NCI-H1417 (cell line): ENCODE measurements around the gene SNTG2.
A peak's percentile ranks its signal among the peaks of the same experiment; 100 is the strongest.
"Not testable (repeated sequence)": the region's sequence is repeated elsewhere in the genome, so short reads cannot be mapped to it uniquely, and the experiment has no call there.

ENCODE experiments used
- DNase-seq, 3 experiments: peaks; one replicate each; lab custom pipeline; 2025; lab: John Stamatoyannopoulos, UW

The SNTG2 gene

DNA sequence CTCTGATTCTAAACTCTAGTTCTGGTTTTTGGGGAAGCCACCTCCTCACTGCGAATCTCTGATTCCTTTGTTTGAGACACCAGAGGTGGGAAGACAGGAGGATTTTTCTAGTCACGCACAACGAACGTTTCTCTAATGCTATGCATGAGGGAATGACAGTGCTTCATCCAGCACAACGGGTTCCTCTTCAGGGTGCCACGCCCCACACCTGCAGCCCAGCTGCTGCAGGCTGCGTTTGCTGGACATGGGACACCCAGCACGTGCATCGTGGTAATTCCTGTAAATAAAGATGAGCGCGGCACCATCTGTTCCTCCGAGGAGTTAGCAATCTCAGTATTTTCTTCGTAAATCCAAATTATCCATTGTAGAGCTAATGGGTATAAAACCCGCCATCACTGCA lies 425.1 kb downstream of the SNTG2 start:
- peak in 1 of 3 experiments; percentile 93 for DNase-seq

DNA sequence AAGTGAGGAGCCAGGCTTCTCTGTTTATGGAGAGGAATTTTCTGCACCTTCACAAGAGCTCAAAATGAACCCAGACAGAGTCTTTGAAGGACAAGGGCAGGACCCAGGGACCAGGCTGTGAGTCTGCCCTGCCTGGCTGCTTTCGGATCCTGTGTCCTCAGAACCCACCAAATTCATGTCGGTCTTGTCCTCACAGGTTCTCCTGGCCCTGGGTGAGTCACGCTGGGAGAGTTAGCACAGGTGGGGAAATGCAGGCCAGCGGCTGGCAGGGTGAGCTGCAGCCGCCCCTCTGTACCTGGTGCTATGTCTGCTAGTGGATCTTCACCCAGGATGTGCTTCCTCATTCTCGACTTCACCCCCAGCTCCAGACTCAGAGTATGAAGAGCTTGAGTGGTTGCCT lies 426.8 kb downstream of the SNTG2 start:
- DNase-seq = no peak

DNA sequence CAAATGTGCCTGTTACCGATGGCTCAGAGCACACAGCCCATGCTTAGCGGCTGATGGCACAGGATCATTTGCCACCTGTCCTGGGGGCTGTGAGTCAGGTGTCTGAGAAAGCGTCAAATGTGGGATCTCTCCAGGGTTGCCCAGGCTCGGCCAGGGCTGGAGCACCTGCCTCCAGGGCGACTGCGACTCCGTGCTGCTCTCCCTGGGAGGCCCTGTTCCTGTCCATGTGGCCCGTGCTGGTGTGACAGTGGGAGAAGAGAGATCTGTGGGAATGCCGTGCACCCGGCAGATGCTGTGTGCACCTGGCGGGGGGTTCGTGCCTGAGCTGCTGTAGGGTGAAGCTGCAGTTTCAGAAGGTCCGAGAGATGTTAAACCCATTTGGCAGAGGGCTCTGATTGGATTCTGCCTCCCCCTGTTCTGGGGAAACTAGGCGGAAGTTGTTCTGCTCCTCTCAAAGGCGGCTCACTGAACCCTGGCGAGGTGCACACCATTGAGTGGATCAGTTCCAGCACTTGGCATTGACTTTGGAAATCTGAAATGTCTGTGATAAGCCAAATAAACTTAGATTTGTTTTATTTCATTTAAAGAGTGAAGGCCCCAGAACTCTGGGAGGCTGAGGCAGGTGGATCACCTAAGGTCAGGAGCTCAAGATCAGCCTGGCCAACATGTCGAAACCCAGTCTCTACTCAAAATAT lies 428.0 kb downstream of the SNTG2 start:
- no peak for DNase-seq

DNA sequence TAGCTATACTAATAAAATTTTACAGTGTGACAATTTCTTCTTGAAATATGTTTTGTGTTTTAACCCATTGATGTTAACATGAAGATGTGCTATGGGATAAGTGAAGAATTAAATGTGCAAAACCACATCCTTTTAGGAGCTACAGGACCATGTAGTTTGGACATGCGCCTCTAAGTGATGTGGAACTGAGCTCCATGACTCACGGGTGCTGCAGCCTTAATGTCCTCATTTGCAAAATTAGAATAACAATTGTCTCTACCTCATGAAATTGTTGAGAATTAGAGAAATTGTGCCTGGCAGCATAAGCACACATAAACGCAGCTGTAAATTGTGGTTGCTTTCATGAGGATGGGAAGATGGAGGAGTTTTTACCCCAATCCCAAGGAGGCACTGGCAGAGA lies 431.0 kb downstream of the SNTG2 start:
- DNase-seq = no peak

DNA sequence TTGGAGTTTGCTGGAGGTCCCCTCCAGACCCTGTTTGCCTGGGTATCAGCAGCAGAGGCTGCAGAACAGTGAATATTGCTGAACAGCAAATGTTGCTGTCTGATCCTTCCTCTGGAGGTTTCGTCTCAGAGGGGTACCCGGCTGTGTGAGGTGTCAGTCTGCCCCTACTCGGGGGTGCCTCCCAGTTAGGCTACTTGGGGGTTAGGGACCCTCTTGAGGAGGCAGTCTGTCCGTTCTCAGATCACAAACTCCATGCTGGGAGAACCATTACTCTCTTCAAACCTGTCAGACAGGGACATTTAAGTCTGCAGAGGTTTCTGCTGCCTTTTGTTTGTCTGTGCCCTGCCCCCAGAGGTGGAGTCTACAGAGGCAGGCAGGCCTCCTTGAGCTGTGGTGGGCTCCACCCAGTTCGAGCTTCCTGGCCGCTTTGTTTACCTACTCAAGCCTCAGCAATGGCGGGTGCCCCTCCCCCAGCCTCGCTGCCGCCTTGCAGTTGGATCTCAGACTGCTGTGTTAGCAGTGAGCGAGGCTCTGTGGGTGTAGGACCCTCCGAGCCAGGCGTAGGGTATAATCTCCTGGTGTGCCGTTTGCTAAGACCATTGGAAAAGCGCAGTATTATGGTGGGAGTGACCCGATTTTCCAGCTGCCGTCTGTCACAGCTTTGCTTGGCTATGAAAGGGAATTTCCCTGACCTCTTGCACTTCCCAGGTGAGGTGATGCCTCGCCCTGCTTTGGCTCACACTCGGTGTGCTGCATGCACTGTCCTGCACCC lies 437.5 kb downstream of the SNTG2 start:
- peak in 1 of 3 experiments; percentile 34 for DNase-seq

DNA sequence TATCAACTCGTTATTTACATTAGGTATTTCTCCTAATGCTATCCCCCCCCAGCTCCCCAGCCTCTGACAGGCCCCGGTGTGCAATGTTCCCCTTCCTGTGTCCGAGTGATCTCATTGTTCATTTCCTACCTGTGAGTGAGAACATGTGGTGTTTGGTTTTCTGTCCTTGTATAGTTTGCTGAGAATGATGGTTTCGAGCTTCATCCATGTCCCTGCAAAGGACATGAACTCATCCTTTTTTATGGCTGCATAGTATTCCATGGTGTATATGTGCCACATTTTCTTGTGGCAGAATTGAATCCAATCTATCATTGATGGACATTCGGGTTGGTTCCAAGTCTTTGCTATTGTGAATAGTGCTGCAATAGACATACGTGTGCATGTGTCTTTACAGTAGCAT lies 439.5 kb downstream of the SNTG2 start:
- DNase-seq = not testable (repeated sequence)

DNA sequence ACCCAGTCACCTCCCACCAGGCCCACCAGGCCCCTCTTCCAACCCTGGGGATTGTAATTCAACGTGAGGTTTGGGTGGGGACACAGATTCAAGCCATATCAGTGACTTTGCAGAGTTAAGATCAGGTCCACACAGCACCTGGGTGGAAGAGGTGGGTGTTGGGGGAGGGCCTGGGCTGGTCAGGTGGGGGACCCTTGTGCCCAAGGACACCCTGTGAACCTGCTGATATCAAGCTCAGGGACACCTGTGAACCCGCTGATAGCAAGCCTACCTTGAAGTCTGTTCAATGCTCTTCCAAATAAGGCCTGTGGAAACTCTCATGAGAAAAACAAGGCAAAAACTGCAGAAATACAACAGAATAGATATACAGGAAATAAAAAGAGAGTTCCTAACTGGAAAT lies 442.7 kb downstream of the SNTG2 start:
- DNase-seq = no peak

DNA sequence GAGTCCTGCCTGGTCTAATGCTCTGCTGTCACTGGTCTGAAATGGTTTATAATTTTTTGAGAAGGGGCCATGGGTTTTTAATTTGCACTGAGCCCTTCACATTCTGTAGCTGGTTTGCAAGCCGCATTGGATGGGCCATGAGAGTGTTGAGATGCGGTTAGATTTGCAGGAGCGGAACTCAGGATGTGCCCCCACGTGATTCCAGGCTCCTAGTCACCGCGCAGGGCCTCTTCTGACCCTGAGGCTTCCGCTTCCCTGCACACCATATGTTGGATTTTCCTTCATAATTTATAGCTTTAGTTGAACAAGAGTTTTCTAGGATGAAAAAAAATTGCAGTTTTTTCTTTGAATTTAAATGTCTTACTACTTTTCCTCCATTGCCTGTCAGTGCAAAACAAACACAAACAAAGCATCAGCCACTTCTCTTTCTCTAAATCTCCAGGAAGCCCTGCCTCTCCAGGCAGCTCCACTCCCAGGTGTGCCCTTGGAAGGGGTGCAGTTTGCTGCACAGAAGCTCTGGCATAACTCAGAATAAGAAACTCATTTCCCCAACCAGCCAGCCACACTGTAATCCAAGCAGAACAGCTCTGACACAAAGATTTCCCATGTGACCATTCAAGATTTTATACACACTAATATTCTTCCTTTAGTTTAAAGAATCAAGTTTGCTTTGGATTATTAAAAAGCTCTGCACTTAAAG lies 444.2 kb downstream of the SNTG2 start:
- peak in 1 of 3 experiments; percentile 80 for DNase-seq

DNA sequence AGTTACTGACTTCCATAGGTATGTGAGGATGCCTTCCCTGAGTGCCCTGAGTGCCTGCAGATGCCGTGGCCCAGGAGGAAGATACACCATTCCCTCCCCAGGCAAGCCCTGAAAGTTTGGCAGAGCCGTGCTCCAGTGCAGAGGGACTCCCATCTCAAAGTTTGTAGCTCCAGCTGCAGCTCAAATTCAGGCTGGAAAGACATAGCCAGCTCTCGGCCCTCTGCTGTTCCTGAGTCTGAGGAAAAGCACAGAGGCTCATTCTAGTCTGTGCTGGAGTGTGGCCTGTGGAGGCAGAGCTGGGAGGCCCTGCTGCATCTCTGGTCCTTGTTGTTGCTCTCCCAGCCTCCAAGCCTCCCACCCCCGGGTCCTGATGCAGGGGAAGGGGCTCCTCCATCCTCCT lies 446.7 kb downstream of the SNTG2 start:
- no peak for DNase-seq

DNA sequence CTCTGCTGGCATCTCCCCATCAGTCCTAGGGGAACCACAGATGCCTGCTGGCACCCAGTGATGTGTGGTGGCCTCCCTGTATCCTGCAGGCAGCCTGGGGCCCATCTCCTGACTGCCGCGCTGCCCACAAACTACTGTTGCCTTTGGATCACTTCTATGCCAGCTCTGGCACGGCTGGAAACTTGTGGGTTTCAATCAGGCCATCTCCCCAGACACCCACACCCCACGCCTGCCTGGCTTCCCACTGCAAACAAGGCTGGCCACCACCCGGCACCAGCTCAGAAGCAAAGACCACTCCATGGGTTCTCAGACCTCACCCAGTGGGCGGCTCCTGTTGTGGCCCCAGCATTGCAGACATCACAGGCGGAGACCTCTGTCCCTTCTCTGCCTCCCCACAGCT lies 447.5 kb downstream of the SNTG2 start:
- DNase-seq = no peak

DNA sequence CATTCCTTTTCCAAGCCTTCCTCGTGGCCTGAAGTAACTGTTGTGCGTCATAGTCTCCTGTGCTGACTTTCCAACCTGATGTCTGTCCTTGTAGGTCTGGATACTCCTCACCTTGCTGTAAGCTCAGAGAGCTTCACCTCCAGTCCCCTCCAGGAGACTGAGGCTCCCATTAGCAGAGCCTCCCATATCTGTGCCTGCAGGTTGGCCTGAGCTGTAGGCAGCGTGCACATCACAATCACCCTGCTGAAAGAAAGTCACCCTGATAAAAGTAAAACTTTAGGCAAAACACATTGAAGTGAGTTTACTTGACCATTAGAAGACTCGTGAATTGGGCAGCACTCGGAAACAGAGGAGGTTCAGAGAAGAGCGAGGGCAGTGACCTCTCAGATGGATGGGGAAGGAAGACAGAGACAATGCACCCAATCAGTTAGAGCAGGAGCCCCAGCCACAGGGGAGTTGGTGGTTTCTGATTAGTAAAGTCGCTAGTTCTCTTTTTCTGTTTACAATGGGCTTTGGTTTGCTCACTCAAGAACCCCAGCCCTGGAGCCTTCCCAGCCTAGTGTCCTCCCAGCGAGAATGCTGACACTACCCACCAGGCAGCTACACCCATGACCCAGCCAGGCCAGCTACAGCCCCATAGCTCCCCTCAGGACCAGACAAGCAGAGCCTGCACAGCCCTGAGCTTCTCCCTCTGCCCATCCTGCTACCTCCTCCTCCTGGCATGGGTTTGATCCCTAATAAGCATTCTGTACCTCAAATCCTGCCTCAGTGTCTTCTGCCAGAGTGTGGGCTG lies 450.5 kb downstream of the SNTG2 start:
- DNase-seq = no peak

DNA sequence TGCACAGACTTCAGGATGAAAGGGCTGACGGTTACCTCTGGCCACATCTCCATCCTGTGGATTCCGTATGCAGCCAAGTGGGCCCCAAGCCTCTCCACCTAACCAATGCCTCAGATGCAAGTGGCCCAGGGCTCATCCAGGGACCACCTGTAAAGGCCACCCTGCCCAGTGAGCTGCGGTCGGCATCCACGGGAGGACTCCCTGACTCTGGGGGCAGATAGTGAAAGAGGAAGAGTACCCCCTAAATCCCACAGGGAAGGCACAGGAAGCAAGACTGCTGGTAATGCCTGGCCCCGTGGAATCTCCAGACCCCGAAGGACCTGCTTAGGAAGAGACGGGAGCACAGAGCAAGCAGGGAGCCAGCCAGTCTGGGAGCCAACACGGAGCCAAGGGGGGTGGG lies 451.4 kb downstream of the SNTG2 start:
- DNase-seq = no peak

DNA sequence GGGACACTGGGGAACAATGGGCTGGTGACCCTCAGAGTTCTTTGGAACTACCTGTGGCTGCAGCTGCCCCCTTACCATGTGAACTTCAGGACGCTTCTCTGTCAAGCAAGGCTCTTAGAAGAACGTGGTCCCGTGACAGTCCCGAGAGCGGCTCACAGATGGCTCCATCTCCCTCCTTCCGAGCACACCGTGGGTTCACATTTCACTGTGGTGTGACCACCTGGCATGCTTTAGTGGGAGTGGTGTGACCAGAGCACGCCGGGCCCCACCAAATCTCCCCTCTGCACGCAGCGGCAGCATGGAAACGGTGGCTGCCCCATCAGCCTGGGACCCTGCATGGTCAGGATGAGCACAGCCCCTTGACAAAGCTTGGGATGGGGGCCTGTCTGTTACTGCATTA lies 452.9 kb downstream of the SNTG2 start:
- no peak for DNase-seq

DNA sequence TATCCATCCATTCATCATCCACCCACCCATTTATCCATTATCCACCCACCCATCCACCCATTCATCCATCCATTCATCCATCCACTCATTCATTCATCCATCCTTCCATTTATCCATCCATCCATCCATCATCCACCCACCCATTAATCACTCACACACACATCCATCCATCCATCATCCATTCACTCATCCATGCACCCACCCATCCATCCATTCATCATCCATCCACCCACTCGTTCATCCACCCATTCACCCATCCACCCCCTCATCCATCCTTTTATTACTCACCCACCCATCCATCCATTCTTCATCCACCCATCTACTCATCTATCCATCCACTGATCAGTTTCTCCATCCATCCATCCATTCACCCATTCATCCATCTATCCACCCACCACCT lies 454.5 kb downstream of the SNTG2 start:
- no peak for DNase-seq

DNA sequence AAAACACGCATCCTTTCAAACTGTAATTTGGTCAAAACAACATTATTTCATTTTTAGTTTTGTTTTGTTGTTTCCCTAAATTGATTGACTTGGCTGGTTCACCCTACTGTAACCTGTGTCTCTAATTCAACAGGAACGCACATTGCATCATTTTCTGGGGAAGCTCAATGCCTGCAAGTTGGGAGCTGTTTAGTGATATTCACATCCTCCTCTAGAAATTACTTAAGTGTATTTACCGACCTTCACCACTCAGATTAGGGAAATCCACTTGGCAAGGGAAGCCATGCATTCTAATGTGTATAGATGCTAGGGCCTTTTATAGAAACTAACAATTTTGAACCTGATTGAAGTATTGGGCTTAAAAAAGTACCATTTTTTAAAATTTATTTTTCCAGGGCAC lies 455.3 kb downstream of the SNTG2 start:
- peak in 1 of 3 experiments; percentile 26 for DNase-seq

DNA sequence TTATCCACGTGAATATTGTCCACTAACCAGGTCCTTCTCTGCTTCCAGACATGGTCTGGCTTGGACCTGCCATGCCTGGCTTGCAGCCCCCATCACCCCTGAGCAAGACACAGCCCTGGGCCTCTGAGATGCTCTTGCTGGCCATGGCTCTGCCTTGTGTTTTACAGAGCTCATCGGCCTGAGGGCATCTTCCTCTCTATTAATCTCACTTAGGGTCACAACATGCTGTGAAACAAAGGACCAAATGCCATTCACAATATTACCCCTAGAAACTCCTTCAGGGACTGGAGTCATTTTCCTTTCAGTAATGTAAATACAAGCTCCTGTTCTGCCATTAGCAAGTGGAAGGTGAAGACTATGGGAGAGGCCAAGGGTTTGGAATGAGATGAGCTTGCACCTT lies 455.8 kb downstream of the SNTG2 start:
- DNase-seq = peak in 1 of 3 experiments; percentile 21

DNA sequence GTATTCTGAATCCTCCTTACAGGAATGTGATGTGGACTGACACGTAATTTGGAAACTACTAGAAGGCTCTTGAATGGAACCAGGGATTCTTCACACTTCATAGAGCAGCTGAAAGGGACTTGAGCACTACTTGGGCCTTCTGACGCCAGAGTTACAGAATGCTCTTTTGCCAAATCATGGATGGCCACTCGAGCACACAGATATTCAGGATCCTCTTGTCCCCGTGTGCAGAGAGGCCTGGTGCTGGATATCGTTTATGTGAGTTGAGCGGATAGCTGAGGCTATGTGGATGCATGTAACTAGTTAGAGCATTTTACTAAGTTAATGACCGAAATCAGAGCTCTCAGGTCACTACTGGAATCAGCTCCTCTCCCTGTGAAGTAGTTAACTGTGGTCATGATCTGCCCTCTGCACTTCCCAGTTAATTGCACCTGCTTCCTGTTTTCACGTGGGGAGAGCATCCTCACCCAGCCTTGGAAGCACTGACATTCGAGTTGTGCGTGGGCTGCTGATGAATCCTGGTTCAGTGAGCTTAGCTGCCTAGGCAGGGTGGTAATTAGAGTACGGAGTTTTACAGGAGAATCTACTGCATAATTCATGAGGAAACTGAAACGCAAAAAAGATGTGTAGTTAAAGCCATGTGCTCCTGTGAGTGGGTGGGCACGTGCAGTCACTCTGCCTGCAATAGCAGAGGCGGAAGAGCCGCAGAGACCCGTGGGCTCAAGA lies 457.5 kb downstream of the SNTG2 start:
- DNase-seq = peak in 1 of 3 experiments; percentile 46

DNA sequence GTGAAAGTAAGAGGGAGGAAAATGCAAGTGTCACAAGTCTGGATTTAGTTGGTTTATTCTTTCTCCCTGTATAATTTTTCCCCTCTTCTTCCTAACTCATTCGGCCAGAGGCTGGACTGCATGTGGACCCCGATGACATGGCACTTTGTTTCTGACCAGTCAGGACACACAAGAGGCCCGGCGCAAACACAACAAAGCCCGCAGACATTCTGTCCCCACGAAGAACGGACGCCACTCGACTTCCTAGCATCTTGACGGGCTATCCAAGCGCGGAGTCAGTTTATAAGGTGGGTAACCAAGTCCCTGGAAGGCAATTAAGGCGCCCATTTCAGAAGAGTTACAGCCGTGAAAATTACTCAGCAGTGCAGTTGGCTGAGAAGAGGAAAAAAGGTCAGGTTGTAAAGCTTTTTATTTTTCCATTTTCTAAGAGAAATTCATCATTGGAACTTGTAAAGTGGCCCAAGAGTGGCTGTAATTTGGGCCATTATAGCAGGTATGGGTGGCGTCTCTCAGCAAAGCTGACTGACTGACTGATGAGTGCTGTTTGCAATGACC lies 462.6 kb downstream of the SNTG2 start, which contains the start of gene TPO:
TSS of gene TPO (plus strand) at position 308 of the 555 bp plus-strand sequence. CDS start 946 bp downstream, outside the sequence.
- no peak for DNase-seq

DNA sequence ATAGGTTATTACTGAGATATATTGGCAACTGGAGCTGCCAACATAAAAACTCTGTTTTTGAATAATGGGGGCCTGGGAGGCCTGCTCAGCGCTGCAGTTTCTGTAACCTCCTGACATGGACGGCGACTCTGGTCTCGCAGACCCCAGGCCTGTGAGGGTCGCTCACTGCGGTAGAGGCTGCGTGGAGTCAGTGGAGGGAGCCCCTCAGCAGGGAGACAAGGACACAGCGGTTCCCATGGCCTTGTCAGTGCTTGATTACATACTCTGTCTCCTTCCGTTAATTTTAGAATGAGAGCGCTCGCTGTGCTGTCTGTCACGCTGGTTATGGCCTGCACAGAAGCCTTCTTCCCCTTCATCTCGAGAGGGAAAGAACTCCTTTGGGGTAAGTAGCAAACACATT lies 463.5 kb downstream of the SNTG2 start:
- DNase-seq = no peak

DNA sequence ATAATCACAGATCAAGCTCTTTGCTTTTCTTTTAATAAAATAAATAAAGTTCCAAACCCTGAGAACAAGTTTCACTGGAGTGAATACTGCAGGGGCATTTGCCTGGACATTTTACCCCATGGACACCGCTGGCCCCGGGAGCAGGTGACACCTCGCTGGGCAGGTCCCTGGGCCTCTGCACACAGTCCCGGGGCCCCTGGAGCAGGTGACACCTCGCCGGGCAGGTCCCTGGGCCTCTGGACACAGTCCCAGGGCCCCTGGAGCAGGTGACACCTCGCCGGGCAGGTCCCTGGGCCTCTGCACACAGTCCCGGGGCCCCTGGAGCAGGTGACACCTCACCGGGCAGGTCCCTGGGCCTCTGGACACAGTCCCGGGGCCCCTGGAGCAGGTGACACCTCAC lies 464.3 kb downstream of the SNTG2 start:
- DNase-seq = not testable (repeated sequence)

DNA sequence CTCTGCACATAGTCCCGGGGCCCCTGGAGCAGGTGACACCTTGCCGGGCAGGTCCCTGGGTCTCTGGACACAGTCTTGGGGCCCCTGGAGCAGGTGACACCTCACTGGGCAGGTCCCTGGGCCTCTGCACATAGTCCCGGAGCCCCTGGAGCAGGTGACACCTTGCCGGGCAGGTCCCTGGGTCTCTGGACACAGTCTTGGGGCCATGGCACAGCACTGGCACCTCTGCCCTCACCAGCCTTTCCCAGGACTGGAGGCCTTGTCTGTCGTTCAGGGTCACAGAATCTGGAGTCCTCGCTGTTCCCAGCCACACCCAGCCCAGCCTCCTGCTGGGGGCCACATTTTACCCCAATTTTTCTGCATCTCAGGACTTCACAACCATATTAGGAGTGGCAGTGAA lies 464.9 kb downstream of the SNTG2 start:
- DNase-seq = no peak
